Epithelial cell of proximal tubule (primary cell): ENCODE measurements around the gene PTPRN2. TPM values are rescaled to one million over a fixed set of nuclear protein-coding genes. Genes with fewer than 3 reads are reported as not detected.

Experiments used
- DNase-seq: peaks from one replicate; pipeline ENCODE4 v3.0.0-alpha.2; 2011; ENCODE audit warnings: low read depth
- H3K4me3 ChIP-seq: 2 replicates; pipeline ENCODE4 v1.5.1; 2011; ENCODE audit warnings: low read depth, mild to moderate bottlenecking, low read length
- total RNA-seq: library from RNA; depleted of rRNA; stranded (reverse); fragments of >200 nt; gene quantifications from 2 replicates; pipeline ENCODE4 v1.2.3, GENCODE V29; 2015
- TF ChIP-seq, protein P1 (sequence below): conservative IDR thresholded peaks from 2 replicates; pipeline ENCODE4 v1.5.1; 2012; ENCODE audit warnings: low read depth, mild to moderate bottlenecking, low read length

Gene PTPRN2
- total RNA-seq, 1 donor from 2014 or later, result 2.8 TPM

GRCh38 chr7:157529768-157530560 lies 1057.7 kb downstream of the PTPRN2 start:
- no peak overlapping the region for H3K4me3 ChIP-seq
- TF ChIP-seq, protein P1, sequence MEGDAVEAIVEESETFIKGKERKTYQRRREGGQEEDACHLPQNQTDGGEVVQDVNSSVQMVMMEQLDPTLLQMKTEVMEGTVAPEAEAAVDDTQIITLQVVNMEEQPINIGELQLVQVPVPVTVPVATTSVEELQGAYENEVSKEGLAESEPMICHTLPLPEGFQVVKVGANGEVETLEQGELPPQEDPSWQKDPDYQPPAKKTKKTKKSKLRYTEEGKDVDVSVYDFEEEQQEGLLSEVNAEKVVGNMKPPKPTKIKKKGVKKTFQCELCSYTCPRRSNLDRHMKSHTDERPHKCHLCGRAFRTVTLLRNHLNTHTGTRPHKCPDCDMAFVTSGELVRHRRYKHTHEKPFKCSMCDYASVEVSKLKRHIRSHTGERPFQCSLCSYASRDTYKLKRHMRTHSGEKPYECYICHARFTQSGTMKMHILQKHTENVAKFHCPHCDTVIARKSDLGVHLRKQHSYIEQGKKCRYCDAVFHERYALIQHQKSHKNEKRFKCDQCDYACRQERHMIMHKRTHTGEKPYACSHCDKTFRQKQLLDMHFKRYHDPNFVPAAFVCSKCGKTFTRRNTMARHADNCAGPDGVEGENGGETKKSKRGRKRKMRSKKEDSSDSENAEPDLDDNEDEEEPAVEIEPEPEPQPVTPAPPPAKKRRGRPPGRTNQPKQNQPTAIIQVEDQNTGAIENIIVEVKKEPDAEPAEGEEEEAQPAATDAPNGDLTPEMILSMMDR, result no peak
- DNase-seq, result no peak

GRCh38 chr7:157528785-157529341 lies 1058.8 kb downstream of the PTPRN2 start:
- TF ChIP-seq, protein P1, result no peak
- no peak overlapping the region for H3K4me3 ChIP-seq
- no peak for DNase-seq

- H3K4me3 ChIP-seq, result no peak overlapping the region
- DNase-seq, result no peak
- TF ChIP-seq, protein P1, result no peak
Observed at GRCh38 chr7:157527686-157528085, 1059.9 kb downstream of the PTPRN2 start.

DNA sequence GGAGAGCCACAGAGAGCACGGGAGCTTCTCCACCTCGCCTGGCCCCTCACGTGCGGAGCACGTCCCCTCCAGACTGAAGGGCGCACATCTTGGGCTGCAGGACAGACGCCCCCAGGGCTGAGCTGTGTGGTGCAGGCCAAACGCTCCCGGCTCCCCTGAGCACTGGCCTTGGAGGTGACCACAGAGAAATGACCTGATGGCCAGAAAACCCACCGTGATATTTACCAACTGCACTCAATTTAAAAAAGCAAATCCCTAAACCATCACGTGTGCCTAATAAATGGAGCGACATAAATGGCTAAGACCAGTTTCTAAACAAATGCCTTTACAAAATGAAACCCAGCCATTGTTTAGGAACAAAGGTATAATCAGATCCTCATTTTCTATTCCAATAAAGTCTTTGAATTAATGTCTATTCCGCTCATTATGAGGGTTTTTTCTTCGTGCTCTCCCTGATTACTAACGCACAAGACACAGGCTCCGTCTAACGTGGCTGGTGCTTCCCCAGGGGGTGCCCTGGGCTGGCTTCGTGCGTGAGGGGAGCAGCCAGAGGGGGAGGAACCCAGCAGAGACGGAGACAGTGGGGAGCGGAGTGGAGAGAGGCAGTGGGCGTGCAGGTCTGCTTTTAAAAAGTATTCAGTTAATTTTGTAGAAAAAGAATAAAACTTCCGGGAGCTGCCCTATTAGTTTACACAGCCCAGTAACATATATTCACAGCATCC lies 1060.5 kb downstream of the PTPRN2 start:
- DNase-seq, result no peak
- H3K4me3 ChIP-seq, result no peak overlapping the region
- TF ChIP-seq, protein P1, result no peak

DNA sequence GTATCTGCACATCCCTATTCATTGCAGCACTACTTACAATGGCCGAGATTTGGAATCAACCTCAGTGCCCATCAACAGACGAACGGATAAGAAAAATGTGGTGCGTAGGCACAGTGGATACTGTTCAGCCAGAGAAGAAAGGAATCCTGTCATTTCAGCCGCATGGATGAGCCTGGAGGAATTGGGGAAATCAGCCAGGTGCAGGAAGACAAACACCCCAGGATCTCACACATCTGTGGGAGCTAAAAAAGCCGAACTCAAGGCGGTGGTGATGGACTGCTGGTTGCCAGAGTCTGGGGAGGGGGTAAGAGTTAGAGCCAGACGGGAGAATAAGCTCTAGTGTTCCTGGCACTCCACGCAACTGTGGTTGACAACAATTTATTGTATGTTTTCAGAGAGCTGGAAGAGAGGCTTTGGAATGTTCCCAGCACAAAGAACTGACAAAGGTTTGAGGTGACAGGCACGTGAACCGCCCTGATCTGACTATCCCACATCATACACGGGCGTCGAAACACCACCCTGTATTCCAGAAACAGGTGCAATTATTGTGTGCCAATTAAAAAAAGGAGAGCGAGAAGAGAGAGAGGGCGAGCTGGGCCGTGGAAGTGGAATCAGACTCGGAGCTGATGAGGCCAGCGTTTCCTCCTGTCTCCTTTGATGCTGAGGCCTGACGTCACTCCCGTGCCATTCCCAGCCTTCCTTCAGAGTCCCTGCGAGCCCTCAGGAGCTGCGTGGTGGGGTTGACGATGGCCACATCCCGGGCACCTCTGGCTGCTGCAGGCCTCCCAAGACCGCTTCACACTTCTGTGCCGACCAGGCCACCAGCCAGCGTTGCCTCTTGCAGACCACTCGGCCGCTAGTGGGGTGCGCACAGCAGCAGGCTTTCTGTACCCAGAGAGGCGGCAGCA lies 1061.4 kb downstream of the PTPRN2 start:
- TF ChIP-seq, protein P1, result no peak
- DNase-seq, result no peak
- H3K4me3 ChIP-seq, result no peak overlapping the region

GRCh38 chr7:157525491-157525915 lies 1062.1 kb downstream of the PTPRN2 start:
- H3K4me3 ChIP-seq, result no peak overlapping the region
- TF ChIP-seq, protein P1, result no peak
- DNase-seq, result no peak
